ENCODE results near the gene EPHA4.

Gene EPHA4

DNA sequence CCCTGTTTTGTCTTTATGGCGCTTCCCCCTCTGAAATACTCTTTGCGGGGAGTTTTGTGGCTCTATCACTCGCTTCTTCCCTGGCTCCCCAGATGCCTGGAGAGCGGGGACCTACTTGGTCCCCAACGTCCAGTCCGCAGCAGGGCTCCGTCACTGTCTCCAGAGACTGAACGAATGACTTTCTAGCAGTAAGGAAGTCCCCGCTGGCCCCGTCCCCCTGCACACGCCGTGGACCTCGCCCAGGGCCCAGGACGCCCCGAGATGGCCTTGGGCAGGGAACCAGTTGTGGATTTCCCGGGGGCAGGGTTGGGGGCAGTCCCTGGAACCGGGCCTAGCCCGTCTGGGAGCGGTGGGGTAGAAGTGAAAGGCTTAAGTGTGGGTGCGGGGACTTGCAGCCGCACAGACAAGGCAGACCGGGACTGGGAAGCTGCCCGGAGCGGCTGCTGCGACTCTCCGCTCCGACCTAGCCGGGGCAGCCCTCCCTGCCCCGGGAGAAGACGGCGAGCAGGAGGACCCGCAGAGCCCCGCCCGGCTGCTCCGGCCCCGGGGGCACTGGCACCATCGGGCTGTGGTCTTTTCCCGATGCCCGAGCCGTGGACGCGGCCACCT lies 821 bp upstream of the EPHA4 start:
- TF ChIP-seq ZFX (IDR thresholded peaks at IDR 0.05; ENCODE audit: borderline replicate concordance): no peak
- TF ChIP-seq, protein P1, sequence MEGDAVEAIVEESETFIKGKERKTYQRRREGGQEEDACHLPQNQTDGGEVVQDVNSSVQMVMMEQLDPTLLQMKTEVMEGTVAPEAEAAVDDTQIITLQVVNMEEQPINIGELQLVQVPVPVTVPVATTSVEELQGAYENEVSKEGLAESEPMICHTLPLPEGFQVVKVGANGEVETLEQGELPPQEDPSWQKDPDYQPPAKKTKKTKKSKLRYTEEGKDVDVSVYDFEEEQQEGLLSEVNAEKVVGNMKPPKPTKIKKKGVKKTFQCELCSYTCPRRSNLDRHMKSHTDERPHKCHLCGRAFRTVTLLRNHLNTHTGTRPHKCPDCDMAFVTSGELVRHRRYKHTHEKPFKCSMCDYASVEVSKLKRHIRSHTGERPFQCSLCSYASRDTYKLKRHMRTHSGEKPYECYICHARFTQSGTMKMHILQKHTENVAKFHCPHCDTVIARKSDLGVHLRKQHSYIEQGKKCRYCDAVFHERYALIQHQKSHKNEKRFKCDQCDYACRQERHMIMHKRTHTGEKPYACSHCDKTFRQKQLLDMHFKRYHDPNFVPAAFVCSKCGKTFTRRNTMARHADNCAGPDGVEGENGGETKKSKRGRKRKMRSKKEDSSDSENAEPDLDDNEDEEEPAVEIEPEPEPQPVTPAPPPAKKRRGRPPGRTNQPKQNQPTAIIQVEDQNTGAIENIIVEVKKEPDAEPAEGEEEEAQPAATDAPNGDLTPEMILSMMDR (IDR thresholded peaks at IDR 0.05): no peak
- H3K27ac ChIP-seq: peak overlapping the region; percentile 63

DNA sequence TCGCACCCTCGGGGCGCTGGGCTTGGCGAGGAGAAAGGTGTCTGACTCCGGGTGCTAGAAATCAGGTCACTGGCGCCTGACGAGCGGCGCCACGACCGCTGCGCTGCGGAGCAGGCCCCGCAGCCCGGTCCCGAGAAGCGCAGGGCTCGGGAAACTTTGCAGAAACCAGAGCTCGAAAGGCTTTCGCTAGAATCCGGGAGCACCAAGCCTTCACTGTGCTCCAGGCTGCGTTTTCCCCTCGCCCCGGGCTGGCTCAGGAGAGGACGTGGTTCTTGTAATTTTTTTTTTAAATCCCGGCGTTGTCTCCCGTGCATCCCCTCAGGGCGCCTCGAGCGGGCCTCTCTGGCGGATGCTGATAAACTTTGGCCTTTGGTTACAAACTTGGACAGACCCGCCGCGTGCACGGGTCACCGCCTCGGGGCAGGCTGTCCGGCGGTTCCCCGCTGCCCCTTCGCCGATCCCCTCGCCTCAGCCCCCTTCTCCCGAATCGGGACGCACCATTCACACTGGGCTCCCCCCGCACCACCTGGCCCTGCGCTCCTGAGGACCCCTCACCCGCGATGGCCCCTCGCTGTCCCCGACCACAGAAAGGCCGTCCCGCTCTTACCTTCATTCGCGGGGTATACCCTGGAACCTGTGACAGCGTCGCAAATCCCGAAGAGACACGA lies 419 bp downstream of the EPHA4 start:
- TF ChIP-seq, protein P1 (IDR thresholded peaks at IDR 0.05): no peak
- no peak for TF ChIP-seq ZFX (IDR thresholded peaks at IDR 0.05; ENCODE audit: borderline replicate concordance)
- peak overlapping the region; percentile 63 for H3K27ac ChIP-seq

DNA sequence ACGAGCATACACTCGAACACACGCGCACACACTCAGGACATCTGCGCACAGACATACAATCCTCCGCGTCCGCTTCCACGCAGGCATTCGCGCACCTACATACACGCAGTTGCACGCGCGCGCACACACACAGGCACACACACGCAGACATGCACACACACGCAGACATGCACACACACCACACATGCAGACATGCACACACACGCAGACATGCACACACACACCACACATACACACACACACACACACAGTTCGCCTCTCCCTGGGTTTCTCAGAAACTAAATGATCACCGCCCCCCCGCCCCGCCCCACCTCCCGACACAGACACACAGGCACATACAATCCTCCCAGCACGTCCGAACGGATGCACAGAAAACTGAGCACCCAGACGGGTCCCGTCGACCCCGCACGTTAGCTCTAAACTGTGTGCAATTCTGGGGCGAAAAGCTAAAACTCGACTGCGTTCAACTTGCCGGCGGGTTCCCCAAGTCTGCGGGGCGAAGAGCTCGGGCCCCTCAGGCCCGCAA lies 1.0 kb downstream of the EPHA4 start:
- no peak overlapping the region for H3K27ac ChIP-seq
- TF ChIP-seq, protein P1 (IDR thresholded peaks at IDR 0.05): no peak
- no peak for TF ChIP-seq ZFX (IDR thresholded peaks at IDR 0.05; ENCODE audit: borderline replicate concordance)

DNA sequence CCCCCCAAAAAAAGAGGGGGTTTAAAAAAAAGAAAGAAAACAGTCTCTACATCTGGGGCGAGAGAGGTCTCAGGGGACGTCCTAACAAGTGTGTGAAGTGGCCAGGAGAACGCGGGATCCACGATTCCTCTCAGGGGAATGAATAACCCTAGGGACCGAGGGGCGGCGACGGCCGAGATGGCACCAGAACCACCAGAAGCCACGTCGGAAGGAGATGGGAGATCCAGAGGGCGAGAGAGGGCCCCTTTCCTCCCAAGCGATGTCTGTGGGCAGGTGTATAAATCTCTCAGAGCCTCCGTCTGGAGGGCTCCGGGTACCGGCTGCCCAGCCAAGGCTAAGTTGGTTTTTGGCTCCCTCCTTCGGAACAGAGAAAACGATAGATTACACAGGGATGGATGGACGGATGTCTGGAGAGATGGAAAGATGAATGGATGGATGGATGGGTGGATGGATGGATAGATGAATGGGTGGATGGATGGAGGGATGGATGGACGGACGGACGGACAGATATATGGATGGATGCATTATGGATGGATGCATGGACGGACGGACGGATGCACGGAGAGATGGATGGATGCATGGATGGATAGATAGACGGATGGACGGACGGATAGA lies 1.7 kb downstream of the EPHA4 start:
- no peak for TF ChIP-seq ZFX (IDR thresholded peaks at IDR 0.05; ENCODE audit: borderline replicate concordance)
- TF ChIP-seq, protein P1 (IDR thresholded peaks at IDR 0.05): no peak
- H3K27ac ChIP-seq: no peak overlapping the region

DNA sequence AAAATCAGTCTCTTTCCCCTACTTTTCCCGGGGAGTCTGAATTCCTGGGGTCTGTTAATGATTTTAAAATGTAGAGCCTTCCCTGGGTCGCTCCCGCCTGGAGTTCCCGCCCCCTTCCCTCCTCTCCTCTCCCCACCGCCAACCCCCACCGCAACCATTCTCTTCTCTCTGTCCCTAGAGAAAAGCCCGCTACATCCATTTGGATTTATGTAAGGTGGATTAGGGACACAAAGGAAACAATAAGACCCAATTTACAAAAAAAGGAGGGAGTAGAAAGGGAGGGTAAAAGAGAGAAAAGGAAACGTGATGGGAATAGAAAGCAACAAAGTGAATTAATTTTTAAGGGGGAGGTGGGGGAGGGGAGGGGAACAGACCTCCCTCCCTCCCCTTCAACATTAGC lies 2.2 kb downstream of the EPHA4 start:
- no peak overlapping the region for H3K27ac ChIP-seq
- TF ChIP-seq ZFX (IDR thresholded peaks at IDR 0.05; ENCODE audit: borderline replicate concordance): no peak
- TF ChIP-seq, protein P1 (IDR thresholded peaks at IDR 0.05): no peak

DNA sequence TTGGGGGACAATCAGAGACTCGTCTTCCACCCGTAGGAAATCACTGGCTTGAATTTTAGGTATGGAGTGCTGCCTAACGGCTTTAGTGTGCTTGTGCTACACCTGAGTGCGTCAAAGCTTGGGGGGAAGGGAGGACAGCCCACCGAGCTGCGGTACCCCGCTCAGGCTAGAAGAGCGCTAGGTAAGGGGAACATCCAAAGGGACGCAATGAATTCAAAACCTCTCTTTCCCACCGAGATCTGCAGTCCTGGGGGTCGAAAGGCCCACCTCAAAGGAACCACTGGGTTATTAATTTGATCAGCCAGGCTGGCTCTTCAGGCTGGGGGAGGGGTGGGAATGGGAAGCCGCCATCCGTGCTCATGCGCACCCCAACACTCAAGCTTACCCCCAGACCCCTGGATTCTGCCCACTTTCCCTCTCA lies 2.7 kb downstream of the EPHA4 start:
- TF ChIP-seq, protein P1 (IDR thresholded peaks at IDR 0.05): no peak
- TF ChIP-seq ZFX (IDR thresholded peaks at IDR 0.05; ENCODE audit: borderline replicate concordance): no peak
- H3K27ac ChIP-seq: no peak overlapping the region

DNA sequence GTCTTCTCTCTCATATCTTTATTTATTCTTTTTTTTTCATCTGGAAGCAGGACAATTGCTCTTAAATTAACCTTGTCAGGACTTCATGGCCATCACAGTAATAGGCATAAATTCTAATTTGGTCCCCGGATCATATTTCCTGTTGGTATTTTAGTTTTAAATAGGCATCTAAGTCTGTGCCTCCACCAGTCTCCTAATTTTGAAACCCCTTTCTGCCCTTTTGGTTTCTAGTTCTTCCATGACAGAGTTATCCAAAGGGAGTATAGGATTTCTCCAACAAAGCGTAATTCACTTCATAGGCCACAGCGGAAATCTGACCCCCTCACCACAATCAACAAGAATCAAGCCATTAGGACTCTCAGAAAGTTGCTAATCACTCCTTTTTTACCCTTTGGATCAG lies 3.8 kb downstream of the EPHA4 start:
- TF ChIP-seq ZFX (IDR thresholded peaks at IDR 0.05; ENCODE audit: borderline replicate concordance): no peak
- TF ChIP-seq, protein P1 (IDR thresholded peaks at IDR 0.05): no peak

More for the DNA sequence above, 3.8 kb downstream of the EPHA4 start:
- H3K27ac ChIP-seq: no peak overlapping the region

Measured in 22Rv1 (cell line).